ENCODE measurements around the gene NDUFS1.
"Not testable (repeated sequence)": the region's sequence is repeated elsewhere in the genome, so short reads cannot be mapped to it uniquely, and the experiment has no call there.

The NDUFS1 gene

GRCh38 chr2:206189691-206190090 is 30.4 kb upstream of the NDUFS1 start:
- in situ Hi-C loops (cut with HindIII; ENCODE audit: low sequenced_read_pairs): no loop called here
- no peak for TF ChIP-seq CTCF (IDR thresholded peaks at IDR 0.05; ENCODE audit: low read depth, low read length, missing control alignments)
- DNase-seq (ENCODE audit: low read depth): no peak

GRCh38 chr2:206181526-206181925 is 22.3 kb upstream of the NDUFS1 start:
- H3K4me3 ChIP-seq (ENCODE audit: low read depth, low read length); in situ Hi-C loops (cut with HindIII; ENCODE audit: low sequenced_read_pairs); DNase-seq (ENCODE audit: low read depth): not testable (repeated sequence)

More at GRCh38 chr2:206189691-206190090, 30.4 kb upstream of the NDUFS1 start:
- H3K4me3 ChIP-seq (ENCODE audit: low read depth, low read length): no peak overlapping the region

GRCh38 chr2:206176901-206177300 is 17.7 kb upstream of the NDUFS1 start:
- no peak for TF ChIP-seq CTCF (IDR thresholded peaks at IDR 0.05; ENCODE audit: low read depth, low read length, missing control alignments)
- DNase-seq (ENCODE audit: low read depth): no peak
- in situ Hi-C loops (cut with HindIII; ENCODE audit: low sequenced_read_pairs): no loop called here
- no peak overlapping the region for H3K4me3 ChIP-seq (ENCODE audit: low read depth, low read length)

- no peak for TF ChIP-seq CTCF (IDR thresholded peaks at IDR 0.05; ENCODE audit: low read depth, low read length, missing control alignments)
- no peak overlapping the region for H3K4me3 ChIP-seq (ENCODE audit: low read depth, low read length)
- in situ Hi-C loops (cut with HindIII; ENCODE audit: low sequenced_read_pairs): no loop called here
- DNase-seq (ENCODE audit: low read depth): peak; percentile 57
Measured at GRCh38 chr2:206176121-206176520, 16.9 kb upstream of the NDUFS1 start.

GRCh38 chr2:206173147-206173546 is 13.9 kb upstream of the NDUFS1 start:
- TF ChIP-seq CTCF (IDR thresholded peaks at IDR 0.05; ENCODE audit: low read depth, low read length, missing control alignments): no peak
- in situ Hi-C loops (cut with HindIII; ENCODE audit: low sequenced_read_pairs): no loop called here
- no peak for DNase-seq (ENCODE audit: low read depth)
- H3K4me3 ChIP-seq (ENCODE audit: low read depth, low read length): no peak overlapping the region

GRCh38 chr2:206171624-206172397 is 12.6 kb upstream of the NDUFS1 start:
- in situ Hi-C loops (cut with HindIII; ENCODE audit: low sequenced_read_pairs); H3K4me3 ChIP-seq (ENCODE audit: low read depth, low read length); DNase-seq (ENCODE audit: low read depth): not testable (repeated sequence)

GRCh38 chr2:206168230-206168629 is 9.0 kb upstream of the NDUFS1 start:
- in situ Hi-C loops (cut with HindIII; ENCODE audit: low sequenced_read_pairs); DNase-seq (ENCODE audit: low read depth); H3K4me3 ChIP-seq (ENCODE audit: low read depth, low read length): not testable (repeated sequence)

GRCh38 chr2:206164261-206164862 is 5.1 kb upstream of the NDUFS1 start:
- in situ Hi-C loops (cut with HindIII; ENCODE audit: low sequenced_read_pairs): no loop called here
- H3K4me3 ChIP-seq (ENCODE audit: low read depth, low read length): no peak overlapping the region
- peak; percentile 64 for TF ChIP-seq CTCF (IDR thresholded peaks at IDR 0.05; ENCODE audit: low read depth, low read length, missing control alignments)
- DNase-seq (ENCODE audit: low read depth): peak; percentile 29

All from astrocyte of the cerebellum (primary cell).